Liver (tissue), 9 donors: ENCODE measurements around the gene PPCS. TPM values are rescaled to one million over a fixed set of nuclear protein-coding genes. Genes with fewer than 3 reads are reported as not detected.

Experiments
- DNase-seq: peaks from one replicate; pipeline ENCODE4 v3.0.0-alpha.2; 2017; ENCODE audit warnings: low spot score
- H3K27ac ChIP-seq, 2 donors: one replicate each; pipeline ENCODE4 v1.7.0; 2013; ENCODE audit warnings: inconsistent platforms in 2 of 2, low read length in 2 of 2, control low read depth in 1 of 2, low read depth in 1 of 2, mild to moderate bottlenecking in 1 of 2
- H3K27me3 ChIP-seq, 4 donors: one replicate each; pipeline versions ENCODE4 v1.6.1 to v1.7.0; 2013; ENCODE audit warnings: low read length in 3 of 4, inconsistent platforms in 1 of 4, mild to moderate bottlenecking in 1 of 4, moderate library complexity in 1 of 4; ENCODE audit not compliant: control insufficient read depth in 4 of 4, insufficient read depth in 4 of 4
- H3K36me3 ChIP-seq, 4 donors: one replicate each; pipeline versions ENCODE4 v1.6.1 to v1.7.0; 2013; ENCODE audit warnings: low read length in 3 of 4, mild to moderate bottlenecking in 3 of 4, low read depth in 1 of 4, moderate library complexity in 1 of 4; ENCODE audit not compliant: control insufficient read depth in 4 of 4, insufficient read depth in 3 of 4
- H3K4me1 ChIP-seq, 4 donors: one replicate each; pipeline versions ENCODE4 v1.6.1 to v1.7.0; 2013; ENCODE audit warnings: low read length in 3 of 4, mild to moderate bottlenecking in 3 of 4, moderate library complexity in 1 of 4; ENCODE audit not compliant: control insufficient read depth in 4 of 4, insufficient read depth in 4 of 4
- H3K4me3 ChIP-seq, 3 donors: one replicate each; pipeline versions ENCODE4 v1.6.1 to v1.7.0; 2013; ENCODE audit warnings: low read length in 3 of 3, control low read depth in 1 of 3, low read depth in 1 of 3, mild to moderate bottlenecking in 1 of 3
- H3K9ac ChIP-seq, 2 donors: one replicate each; pipeline ENCODE4 v1.7.0; 2013; ENCODE audit warnings: low read length in 2 of 2, mild to moderate bottlenecking in 2 of 2, moderate library complexity in 2 of 2, control low read depth in 1 of 2, low read depth in 1 of 2
- H3K9me3 ChIP-seq, 4 donors: one replicate each; pipeline versions ENCODE4 v1.6.1 to v1.7.0; 2013; ENCODE audit warnings: low read length in 3 of 4; ENCODE audit not compliant: control insufficient read depth in 4 of 4
- EGR1 ChIP-seq, 2 donors: IDR thresholded peaks; 2 replicates each; pipeline ENCODE4 v1.6.1; 2016 to 2018; ENCODE audit warnings: antibody characterized with exemption in 2 of 2, low read depth in 2 of 2
- FOXA1 ChIP-seq: IDR thresholded peaks from 2 replicates; pipeline ENCODE4 v1.6.1; 2016; ENCODE audit warnings: antibody characterized with exemption
- FOXA2 ChIP-seq: IDR thresholded peaks from 2 replicates; pipeline ENCODE4 v1.6.1; 2016; ENCODE audit warnings: antibody characterized with exemption
- GABPA ChIP-seq, 2 donors: IDR thresholded peaks in 1 of 2; conservative IDR thresholded peaks in 1 of 2; 2 replicates each; pipeline ENCODE4 v1.6.1; 2016; ENCODE audit warnings: antibody characterized with exemption in 2 of 2, mild to moderate bottlenecking in 1 of 2, moderate library complexity in 1 of 2
- HNF4A ChIP-seq, 2 donors: conservative IDR thresholded peaks; 2 replicates each; pipeline ENCODE4 v1.6.1; 2016; ENCODE audit warnings: antibody characterized with exemption in 2 of 2, mild to moderate bottlenecking in 2 of 2
- HNF4G ChIP-seq: IDR thresholded peaks from 2 replicates; pipeline ENCODE4 v1.6.1; 2016; ENCODE audit warnings: antibody characterized with exemption
- JUND ChIP-seq, 2 donors: IDR thresholded peaks; 2 replicates each; pipeline ENCODE4 v1.6.1; 2016; ENCODE audit warnings: antibody characterized with exemption in 2 of 2
- NR2F2 ChIP-seq: IDR thresholded peaks from 2 replicates; pipeline ENCODE4 v1.6.1; 2016; ENCODE audit warnings: antibody characterized with exemption
- RAD21 ChIP-seq, 2 donors: IDR thresholded peaks; 2 replicates each; pipeline ENCODE4 v1.6.1; 2016; ENCODE audit warnings: antibody characterized with exemption in 2 of 2, mild to moderate bottlenecking in 2 of 2
- RXRA ChIP-seq, 2 donors: IDR thresholded peaks; 2 replicates each; pipeline ENCODE4 v1.6.1; 2017 to 2018; ENCODE audit warnings: antibody characterized with exemption in 2 of 2, mild to moderate bottlenecking in 1 of 2
- SP1 ChIP-seq: IDR thresholded peaks from 2 replicates; pipeline ENCODE4 v1.6.1; 2018; ENCODE audit warnings: antibody characterized with exemption, mild to moderate bottlenecking
- TAF1 ChIP-seq: conservative IDR thresholded peaks from 2 replicates; pipeline ENCODE4 v1.6.1; 2016; ENCODE audit warnings: antibody characterized with exemption, mild to moderate bottlenecking
- YY1 ChIP-seq: IDR thresholded peaks from 2 replicates; pipeline ENCODE4 v1.6.1; 2016; ENCODE audit warnings: antibody characterized with exemption, mild to moderate bottlenecking
- WGBS: extraction: QIAGEN DNeasy Blood & Tissue Kit; methylation state at CpG from one replicate; pipeline ENCODE4 v1.1.7; 2013; 5-methylcytosine and 5-hydroxymethylcytosine counted together
- polyA plus RNA-seq, 2 donors: library from polyadenylated mRNA; stranded (reverse) in 1 of 2; unstranded in 1 of 2; fragments of 200-250 nt in 1 of 2; fragments of >200 nt in 1 of 2; fragmentation: Nextera tagmentation in 1 of 2; extraction: Ambion mirVana in 1 of 2; gene quantifications; one replicate each; pipeline versions ENCODE4 v1.2.1 to v1.2.3, GENCODE V29; 2013 to 2015
- total RNA-seq, 2 donors: library from RNA; depleted of rRNA; stranded (reverse); fragments of >200 nt; gene quantifications; one replicate each; pipeline ENCODE4 v1.2.3, GENCODE V29; 2014
- TF ChIP-seq, protein P1 (sequence below): fragments of 150-350 bp; IDR thresholded peaks from 2 replicates; pipeline ENCODE4 v1.5.1; 2017; ENCODE audit warnings: improper control_type of control experiment, low read depth, low read length; ENCODE audit not compliant: missing input control
- TF ChIP-seq, protein P2 (sequence below): IDR thresholded peaks from 2 replicates; pipeline ENCODE4 v1.6.1; 2016; ENCODE audit warnings: antibody characterized with exemption, mild to moderate bottlenecking
- TF ChIP-seq, protein P3 (sequence below): IDR thresholded peaks from 2 replicates; pipeline ENCODE4 v1.6.1; 2016; ENCODE audit warnings: antibody characterized with exemption
- TF ChIP-seq, protein P4 (sequence below): IDR thresholded peaks from 2 replicates; pipeline ENCODE4 v1.6.1; 2016; ENCODE audit warnings: antibody characterized with exemption
- TF ChIP-seq, protein P5 (sequence below): IDR thresholded peaks from 2 replicates; pipeline ENCODE4 v1.6.1; 2016; ENCODE audit warnings: antibody characterized with exemption
- donor health status: healthy.
- donor health status: healthy.
- donor health status: healthy.
- donor health status: healthy.
- donor health status: healthy.

Gene PPCS
- total and polyA plus RNA-seq, 4 donors: 22.2 to 65.4 (median 36.0) TPM

DNA sequence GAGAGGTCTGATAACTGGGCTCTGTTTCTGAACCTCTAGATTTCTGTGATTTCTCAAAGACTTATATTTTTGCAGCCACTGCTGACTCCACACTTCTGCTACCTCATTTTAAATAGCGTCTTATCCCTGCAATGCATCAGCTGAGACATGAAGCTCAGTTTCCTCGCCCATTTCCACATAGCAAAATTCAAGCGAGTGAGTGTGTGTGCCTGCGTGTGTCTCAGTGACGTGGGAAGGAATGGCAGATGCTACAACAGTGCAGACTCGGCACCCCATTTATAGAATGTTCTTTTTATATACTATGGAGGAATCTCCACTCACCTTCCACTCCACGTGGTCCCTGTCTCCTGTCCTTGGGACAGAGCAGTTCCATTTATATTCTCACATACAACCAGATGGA is 36.2 kb upstream of the PPCS start:
- DNase-seq: no peak
- 91% methylated on average over 7 of the region's 7 CpGs for WGBS
- no peaks in the 10 kb centered on the region for H3K9me3 ChIP-seq
- H3K27me3 ChIP-seq: no peaks in the 10 kb centered on the region
- TF ChIP-seq RXRA (IDR thresholded peaks at IDR 0.05) (no peak), HNF4A (conservative IDR thresholded peaks at IDR 0.05) (no peak), SP1 (no peak), TAF1 (no peak), FOXA2 (no peak), RAD21 (IDR thresholded peaks at IDR 0.05) (no peak), HNF4G (no peak), JUND (IDR thresholded peaks at IDR 0.05) (no peak), NR2F2 (no peak), GABPA (IDR thresholded peaks at IDR 0.05 in 1 of 2, conservative IDR thresholded peaks at IDR 0.05 in 1 of 2) (no peak), YY1 (no peak), EGR1 (IDR thresholded peaks at IDR 0.05; ENCODE audit: low read depth in 2 of 2) (no peak), FOXA1 (no peak)
- TF ChIP-seq, protein P1, sequence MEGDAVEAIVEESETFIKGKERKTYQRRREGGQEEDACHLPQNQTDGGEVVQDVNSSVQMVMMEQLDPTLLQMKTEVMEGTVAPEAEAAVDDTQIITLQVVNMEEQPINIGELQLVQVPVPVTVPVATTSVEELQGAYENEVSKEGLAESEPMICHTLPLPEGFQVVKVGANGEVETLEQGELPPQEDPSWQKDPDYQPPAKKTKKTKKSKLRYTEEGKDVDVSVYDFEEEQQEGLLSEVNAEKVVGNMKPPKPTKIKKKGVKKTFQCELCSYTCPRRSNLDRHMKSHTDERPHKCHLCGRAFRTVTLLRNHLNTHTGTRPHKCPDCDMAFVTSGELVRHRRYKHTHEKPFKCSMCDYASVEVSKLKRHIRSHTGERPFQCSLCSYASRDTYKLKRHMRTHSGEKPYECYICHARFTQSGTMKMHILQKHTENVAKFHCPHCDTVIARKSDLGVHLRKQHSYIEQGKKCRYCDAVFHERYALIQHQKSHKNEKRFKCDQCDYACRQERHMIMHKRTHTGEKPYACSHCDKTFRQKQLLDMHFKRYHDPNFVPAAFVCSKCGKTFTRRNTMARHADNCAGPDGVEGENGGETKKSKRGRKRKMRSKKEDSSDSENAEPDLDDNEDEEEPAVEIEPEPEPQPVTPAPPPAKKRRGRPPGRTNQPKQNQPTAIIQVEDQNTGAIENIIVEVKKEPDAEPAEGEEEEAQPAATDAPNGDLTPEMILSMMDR: no peak
- TF ChIP-seq, protein P2, sequence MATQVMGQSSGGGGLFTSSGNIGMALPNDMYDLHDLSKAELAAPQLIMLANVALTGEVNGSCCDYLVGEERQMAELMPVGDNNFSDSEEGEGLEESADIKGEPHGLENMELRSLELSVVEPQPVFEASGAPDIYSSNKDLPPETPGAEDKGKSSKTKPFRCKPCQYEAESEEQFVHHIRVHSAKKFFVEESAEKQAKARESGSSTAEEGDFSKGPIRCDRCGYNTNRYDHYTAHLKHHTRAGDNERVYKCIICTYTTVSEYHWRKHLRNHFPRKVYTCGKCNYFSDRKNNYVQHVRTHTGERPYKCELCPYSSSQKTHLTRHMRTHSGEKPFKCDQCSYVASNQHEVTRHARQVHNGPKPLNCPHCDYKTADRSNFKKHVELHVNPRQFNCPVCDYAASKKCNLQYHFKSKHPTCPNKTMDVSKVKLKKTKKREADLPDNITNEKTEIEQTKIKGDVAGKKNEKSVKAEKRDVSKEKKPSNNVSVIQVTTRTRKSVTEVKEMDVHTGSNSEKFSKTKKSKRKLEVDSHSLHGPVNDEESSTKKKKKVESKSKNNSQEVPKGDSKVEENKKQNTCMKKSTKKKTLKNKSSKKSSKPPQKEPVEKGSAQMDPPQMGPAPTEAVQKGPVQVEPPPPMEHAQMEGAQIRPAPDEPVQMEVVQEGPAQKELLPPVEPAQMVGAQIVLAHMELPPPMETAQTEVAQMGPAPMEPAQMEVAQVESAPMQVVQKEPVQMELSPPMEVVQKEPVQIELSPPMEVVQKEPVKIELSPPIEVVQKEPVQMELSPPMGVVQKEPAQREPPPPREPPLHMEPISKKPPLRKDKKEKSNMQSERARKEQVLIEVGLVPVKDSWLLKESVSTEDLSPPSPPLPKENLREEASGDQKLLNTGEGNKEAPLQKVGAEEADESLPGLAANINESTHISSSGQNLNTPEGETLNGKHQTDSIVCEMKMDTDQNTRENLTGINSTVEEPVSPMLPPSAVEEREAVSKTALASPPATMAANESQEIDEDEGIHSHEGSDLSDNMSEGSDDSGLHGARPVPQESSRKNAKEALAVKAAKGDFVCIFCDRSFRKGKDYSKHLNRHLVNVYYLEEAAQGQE: no peak
- TF ChIP-seq, protein P3, sequence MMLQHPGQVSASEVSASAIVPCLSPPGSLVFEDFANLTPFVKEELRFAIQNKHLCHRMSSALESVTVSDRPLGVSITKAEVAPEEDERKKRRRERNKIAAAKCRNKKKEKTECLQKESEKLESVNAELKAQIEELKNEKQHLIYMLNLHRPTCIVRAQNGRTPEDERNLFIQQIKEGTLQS: no peak
- TF ChIP-seq, protein P4, sequence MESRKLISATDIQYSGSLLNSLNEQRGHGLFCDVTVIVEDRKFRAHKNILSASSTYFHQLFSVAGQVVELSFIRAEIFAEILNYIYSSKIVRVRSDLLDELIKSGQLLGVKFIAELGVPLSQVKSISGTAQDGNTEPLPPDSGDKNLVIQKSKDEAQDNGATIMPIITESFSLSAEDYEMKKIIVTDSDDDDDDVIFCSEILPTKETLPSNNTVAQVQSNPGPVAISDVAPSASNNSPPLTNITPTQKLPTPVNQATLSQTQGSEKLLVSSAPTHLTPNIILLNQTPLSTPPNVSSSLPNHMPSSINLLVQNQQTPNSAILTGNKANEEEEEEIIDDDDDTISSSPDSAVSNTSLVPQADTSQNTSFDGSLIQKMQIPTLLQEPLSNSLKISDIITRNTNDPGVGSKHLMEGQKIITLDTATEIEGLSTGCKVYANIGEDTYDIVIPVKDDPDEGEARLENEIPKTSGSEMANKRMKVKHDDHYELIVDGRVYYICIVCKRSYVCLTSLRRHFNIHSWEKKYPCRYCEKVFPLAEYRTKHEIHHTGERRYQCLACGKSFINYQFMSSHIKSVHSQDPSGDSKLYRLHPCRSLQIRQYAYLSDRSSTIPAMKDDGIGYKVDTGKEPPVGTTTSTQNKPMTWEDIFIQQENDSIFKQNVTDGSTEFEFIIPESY: no peak
- TF ChIP-seq, protein P5, sequence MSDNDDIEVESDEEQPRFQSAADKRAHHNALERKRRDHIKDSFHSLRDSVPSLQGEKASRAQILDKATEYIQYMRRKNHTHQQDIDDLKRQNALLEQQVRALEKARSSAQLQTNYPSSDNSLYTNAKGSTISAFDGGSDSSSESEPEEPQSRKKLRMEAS: no peak
- H3K36me3 ChIP-seq: no peaks in the 10 kb centered on the region
- no peak overlapping the region for H3K27ac ChIP-seq
- H3K9ac ChIP-seq: no peak overlapping the region
- no peak overlapping the region for H3K4me3 ChIP-seq
- H3K4me1 ChIP-seq: peaks cover 0 to 17% (median 13%) of the 10 kb centered on the region in 4 donors
